Endothelial cell of umbilical vein (primary cell): ENCODE results near the gene COQ8B. TPM values are rescaled to one million over a fixed set of nuclear protein-coding genes. Genes with fewer than 3 reads are reported as not detected.

Source experiments
- BruUV-seq: library from RNA; stranded (reverse); fragments of 400-500 nt; replicated peaks from 2 replicates; lab custom pipeline; 2021; lab: Mats Ljungman, UMichigan
- CTCF ChIA-PET: fragments of 300-600, 350-600 bp; sonication (Branson Sonifier 250); formaldehyde crosslinking; loops from one replicate; lab custom pipeline; 2021; ENCODE audit warnings: antibody characterized with exemption, inconsistent platforms; lab: Charles Lee
- POLR2A ChIA-PET: fragments of 300-600, 350-600 bp; sonication (Branson Sonifier 250); formaldehyde crosslinking; loops from one replicate; lab custom pipeline; 2021; ENCODE audit warnings: antibody characterized with exemption, inconsistent platforms; lab: Charles Lee
- DNase-seq: peaks from one replicate; pipeline ENCODE4 v3.0.0-alpha.2; 2011; ENCODE audit warnings: low read depth, low spot score
- FAIRE-seq: peaks from 2 replicates; lab custom pipeline; 2011; peaks lifted over from hg19 to GRCh38; lab: Jason Lieb, UNC
- H2AFZ ChIP-seq: 2 replicates; pipeline ENCODE4 v1.6.0; 2012; ENCODE audit warnings: low read depth, low read length, control low read depth, inconsistent platforms
- H3K27ac ChIP-seq: 2 replicates; pipeline ENCODE4 v1.5.1; 2011; ENCODE audit warnings: low read depth, mild to moderate bottlenecking, control low read depth, low read length, moderate library complexity; ENCODE audit not compliant: insufficient read depth
- H3K27me3 ChIP-seq, 2 experiments: 2 replicates each; pipeline versions ENCODE4 v1.6.0 to v1.6.1; 2011; ENCODE audit warnings: low read length in 2 of 2, mixed read lengths in 1 of 2; ENCODE audit not compliant: control insufficient read depth in 2 of 2, insufficient read depth in 2 of 2
- H3K36me3 ChIP-seq, 2 experiments: 2 replicates in 1 of 2; 3 replicates in 1 of 2; pipeline ENCODE4 v1.5.1; 2011; ENCODE audit warnings: low read length in 2 of 2, mild to moderate bottlenecking in 1 of 2, moderate library complexity in 1 of 2; ENCODE audit not compliant: control insufficient read depth in 2 of 2, insufficient read depth in 2 of 2; ENCODE audit errors: extremely low read depth in 1 of 2
- H3K4me1 ChIP-seq: 3 replicates; pipeline ENCODE4 v1.5.1; 2011; ENCODE audit warnings: mild to moderate bottlenecking, low read length; ENCODE audit not compliant: control insufficient read depth, insufficient read depth; ENCODE audit errors: extremely low read depth
- H3K4me2 ChIP-seq: 2 replicates; pipeline ENCODE4 v1.6.1; 2011; ENCODE audit warnings: low read length, control low read depth, mixed read lengths; ENCODE audit not compliant: insufficient read depth
- H3K4me3 ChIP-seq, 3 experiments: fragments of 200-600 bp in 1 of 3; sonication (generic), shearing (Covaris generic) in 1 of 3; replicated peaks in 1 of 3; 2 replicates each; pipeline ENCODE4 v1.5.1; 2011 to 2016; ENCODE audit warnings: control low read depth in 3 of 3, low read length in 3 of 3, mild to moderate bottlenecking in 2 of 3, inconsistent platforms in 1 of 3, low read depth in 1 of 3, moderate library complexity in 1 of 3; ENCODE audit not compliant: insufficient read depth in 1 of 3
- H3K79me2 ChIP-seq: 2 replicates; pipeline ENCODE4 v1.6.0; 2012; ENCODE audit warnings: low read length, inconsistent platforms; ENCODE audit not compliant: control insufficient read depth, insufficient read depth
- H3K9ac ChIP-seq: replicated peaks from 2 replicates; pipeline ENCODE3; 2011; ENCODE audit warnings: low read length, control low read depth; ENCODE audit not compliant: insufficient read depth; ENCODE audit errors: extremely low read depth
- H3K9me1 ChIP-seq: replicated peaks from 3 replicates; pipeline ENCODE4 v1.6.0; 2011; ENCODE audit warnings: mild to moderate bottlenecking, low read length; ENCODE audit not compliant: control insufficient read depth, insufficient read depth; ENCODE audit errors: extremely low read depth
- H3K9me3 ChIP-seq: replicated peaks from 2 replicates; pipeline ENCODE4 v1.5.1; 2012; ENCODE audit warnings: low read length, inconsistent platforms; ENCODE audit not compliant: control insufficient read depth, insufficient read depth
- H4K20me1 ChIP-seq: replicated peaks from 2 replicates; pipeline ENCODE3; 2011; ENCODE audit warnings: mild to moderate bottlenecking, low read length; ENCODE audit not compliant: control insufficient read depth, insufficient read depth; ENCODE audit errors: extremely low read depth
- CTCF ChIP-seq, 2 donors: IDR thresholded peaks; 1 replicate in 1 of 2; 2 replicates in 1 of 2; pipeline ENCODE4 v1.5.1; 2011; ENCODE audit warnings: low read length in 2 of 2, mild to moderate bottlenecking in 2 of 2, moderate library complexity in 2 of 2, control low read depth in 1 of 2, inconsistent platforms in 1 of 2, low read depth in 1 of 2; ENCODE audit not compliant: insufficient read depth in 1 of 2; ENCODE audit errors: extremely low read depth in 1 of 2
- EZH2 ChIP-seq: IDR thresholded peaks from 2 replicates; pipeline ENCODE4 v1.6.1; 2012; ENCODE audit warnings: borderline replicate concordance, low read depth, mild to moderate bottlenecking, moderate library complexity, low read length, inconsistent platforms; ENCODE audit not compliant: severe bottlenecking
- FOS ChIP-seq: IDR thresholded peaks from 2 replicates; pipeline ENCODE4 v1.6.1; 2011; ENCODE audit warnings: mild to moderate bottlenecking, low read length, moderate library complexity, borderline replicate concordance; ENCODE audit not compliant: insufficient read depth
- GATA2 ChIP-seq: IDR thresholded peaks from 2 replicates; pipeline ENCODE4 v1.7.0; 2011; ENCODE audit warnings: low read depth, mild to moderate bottlenecking, moderate library complexity, mixed read lengths, low read length; ENCODE audit not compliant: insufficient read length, insufficient read depth
- JUN ChIP-seq: IDR thresholded peaks from 2 replicates; pipeline ENCODE4 v1.6.1; 2011; ENCODE audit warnings: borderline replicate concordance, low read depth; ENCODE audit not compliant: insufficient read length, insufficient read depth
- MAX ChIP-seq: IDR thresholded peaks from 2 replicates; pipeline ENCODE4 v1.6.1; 2011; ENCODE audit not compliant: insufficient read depth, insufficient read length
- POLR2A ChIP-seq: IDR thresholded peaks from 2 replicates; pipeline ENCODE4 v1.6.1; 2012; ENCODE audit warnings: low read depth, mild to moderate bottlenecking, control low read depth, low read length
- POLR2AphosphoS5 ChIP-seq: IDR thresholded peaks from 2 replicates; pipeline ENCODE4 v1.6.1; 2012; ENCODE audit warnings: low read depth, mild to moderate bottlenecking, control low read depth, low read length, moderate library complexity; ENCODE audit not compliant: insufficient read depth
- dilution Hi-C: fragments of 300-500 bp; cut with MboI; formaldehyde crosslinking; loops from one replicate; pipeline ENCODE4 v1.15.0; 2019; ENCODE audit warnings: low sequenced_read_pairs; ENCODE audit not compliant: extremely low pct_ligation_motif_present
- intact Hi-C: fragments of 100-400 bp; cut with micrococcal nuclease; formaldehyde crosslinking; loops from one replicate; pipeline ENCODE4 v1.10.0; 2022
- polyA plus RNA-seq, 4 experiments: library from polyadenylated mRNA; depleted of rRNA in 3 of 4; stranded (reverse) in 3 of 4; unstranded in 1 of 4; fragments of >200 nt; gene quantifications; 2 replicates each; pipeline versions ENCODE4 v1.2.1 to v1.2.3, GENCODE V29; 2011 to 2012; ENCODE audit warnings: missing spikeins in 1 of 4
- total RNA-seq: library from RNA; stranded (reverse); gene quantifications from 2 replicates; pipeline ENCODE4 v1.2.3, GENCODE V29; 2021

The COQ8B gene
- total and polyA plus RNA-seq, 2 donors (not counting 3 experiments of a cell fraction or from before 2014, with no cell fraction given), result 16.2 to 19.2 TPM

- Histone ChIP-seq H3K36me3 (peaks cover 0 to 14% of the 10 kb centered on the region in 2 experiments), H3K27me3 (no peaks in the 10 kb centered on the region), H3K27ac (peak overlapping the region; percentile 36), H3K4me3 (peak overlapping the region; percentile 64 to 79 (median 73)), H3K9ac (peak overlapping the region; percentile 92), H3K4me2 (peak overlapping the region; percentile 60), H4K20me1 (no peaks in the 10 kb centered on the region), H3K9me1 (no peaks in the 10 kb centered on the region), H3K9me3 (no peaks in the 10 kb centered on the region), H3K79me2 (peaks cover 27% of the 10 kb centered on the region), H2AFZ (no peak overlapping the region), H3K4me1 (peaks cover 13% of the 10 kb centered on the region)
- dilution Hi-C loops, result no loop called here
- no TSS peak for BruUV-seq
- intact Hi-C loops, result loop anchor here (1.0 kb wide), 3 partner anchors 26 to 118 kb away; partner anchors contain the start of gene ACTMAP
- POLR2A ChIA-PET, result no interaction called here
- FAIRE-seq, result peak; percentile 75
- DNase-seq, result peak; percentile 14
- CTCF ChIA-PET, result no interaction called here
- TF ChIP-seq FOS (no peak), POLR2A (peak; percentile 37), JUN (no peak)
Observed at GRCh38 chr19:40689339-40690049, 27.2 kb downstream of the COQ8B start.

GRCh38 chr19:40688987-40689338, 27.7 kb downstream of the COQ8B start:
- no peak overlapping the region for H3K9ac ChIP-seq
- FAIRE-seq, result no peak

More at GRCh38 chr19:40688987-40689338, 27.7 kb downstream of the COQ8B start:
- intact Hi-C loops, result no loop called here
- no peaks in the 10 kb centered on the region for H3K9me3 ChIP-seq
- ChIA-PET POLR2A (no interaction called here), CTCF (no interaction called here)
- no peaks in the 10 kb centered on the region for H3K27me3 ChIP-seq
- dilution Hi-C loops, result no loop called here
- peak overlapping the region in 2 of 3 experiments; percentile 64 to 73 for H3K4me3 ChIP-seq
- peaks cover 27% of the 10 kb centered on the region for H3K79me2 ChIP-seq
- peak overlapping the region; percentile 60 for H3K4me2 ChIP-seq
- no peak overlapping the region for H3K27ac ChIP-seq
- no peak for DNase-seq
- BruUV-seq, result TSS peak; percentile 29
- no peak overlapping the region for H2AFZ ChIP-seq
- H3K4me1 ChIP-seq, result peaks cover 13% of the 10 kb centered on the region
- H3K9me1 ChIP-seq, result no peaks in the 10 kb centered on the region
- TF ChIP-seq CTCF (IDR thresholded peaks at IDR 0.05; ENCODE audit: extremely low read depth in 1 of 2, insufficient read depth in 1 of 2, low read depth in 1 of 2, low read length in 2 of 2) (no peak), JUN (no peak), GATA2 (no peak), EZH2 (no peak), POLR2AphosphoS5 (no peak), MAX (no peak), POLR2A (peak; percentile 10)
- peaks cover 0 to 14% of the 10 kb centered on the region in 2 experiments for H3K36me3 ChIP-seq
- H4K20me1 ChIP-seq, result no peaks in the 10 kb centered on the region
